ENCODE measurements around the gene IDI2. TPM values are rescaled to one million over a fixed set of nuclear protein-coding genes. Genes with fewer than 3 reads are reported as not detected.
"Not testable (repeated sequence)": the region's sequence is repeated elsewhere in the genome, so short reads cannot be mapped to it uniquely, and the experiment has no call there.

IDI2 gene
- total RNA-seq, 1 donor, result not detected

DNA sequence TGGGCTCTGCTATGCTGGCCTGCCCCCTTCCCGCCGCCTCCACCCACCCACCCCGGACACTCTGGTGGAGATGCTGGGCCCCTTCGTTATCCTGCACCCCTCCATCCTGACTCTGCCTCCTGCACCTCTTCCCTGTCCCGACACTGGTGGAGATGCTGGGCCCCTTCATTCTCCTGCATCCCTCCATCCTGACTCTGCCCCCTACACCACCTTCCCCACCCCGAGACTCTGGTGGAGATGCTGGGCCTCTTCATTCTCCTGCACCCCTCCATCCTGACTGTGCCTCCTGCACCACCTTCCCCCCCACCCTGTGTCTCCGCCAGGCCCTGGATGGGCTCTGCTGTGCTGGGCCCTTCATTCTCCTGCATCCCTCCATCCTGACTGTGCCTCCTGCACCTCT lies 15.0 kb downstream of the IDI2 start:
- no peak overlapping the region for H3K4me3 ChIP-seq (ENCODE audit: low read depth, low read length)
- no peak for DNase-seq (ENCODE audit: low read depth)
- TF ChIP-seq, protein P1, sequence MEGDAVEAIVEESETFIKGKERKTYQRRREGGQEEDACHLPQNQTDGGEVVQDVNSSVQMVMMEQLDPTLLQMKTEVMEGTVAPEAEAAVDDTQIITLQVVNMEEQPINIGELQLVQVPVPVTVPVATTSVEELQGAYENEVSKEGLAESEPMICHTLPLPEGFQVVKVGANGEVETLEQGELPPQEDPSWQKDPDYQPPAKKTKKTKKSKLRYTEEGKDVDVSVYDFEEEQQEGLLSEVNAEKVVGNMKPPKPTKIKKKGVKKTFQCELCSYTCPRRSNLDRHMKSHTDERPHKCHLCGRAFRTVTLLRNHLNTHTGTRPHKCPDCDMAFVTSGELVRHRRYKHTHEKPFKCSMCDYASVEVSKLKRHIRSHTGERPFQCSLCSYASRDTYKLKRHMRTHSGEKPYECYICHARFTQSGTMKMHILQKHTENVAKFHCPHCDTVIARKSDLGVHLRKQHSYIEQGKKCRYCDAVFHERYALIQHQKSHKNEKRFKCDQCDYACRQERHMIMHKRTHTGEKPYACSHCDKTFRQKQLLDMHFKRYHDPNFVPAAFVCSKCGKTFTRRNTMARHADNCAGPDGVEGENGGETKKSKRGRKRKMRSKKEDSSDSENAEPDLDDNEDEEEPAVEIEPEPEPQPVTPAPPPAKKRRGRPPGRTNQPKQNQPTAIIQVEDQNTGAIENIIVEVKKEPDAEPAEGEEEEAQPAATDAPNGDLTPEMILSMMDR (IDR thresholded peaks at IDR 0.05; ENCODE audit: insufficient read depth, low read depth, low read length), result no peak

GRCh38 chr10:1009947-1010346 lies 15.7 kb downstream of the IDI2 start:
- DNase-seq (ENCODE audit: low read depth); H3K4me3 ChIP-seq (ENCODE audit: low read depth, low read length): not testable (repeated sequence)

DNA sequence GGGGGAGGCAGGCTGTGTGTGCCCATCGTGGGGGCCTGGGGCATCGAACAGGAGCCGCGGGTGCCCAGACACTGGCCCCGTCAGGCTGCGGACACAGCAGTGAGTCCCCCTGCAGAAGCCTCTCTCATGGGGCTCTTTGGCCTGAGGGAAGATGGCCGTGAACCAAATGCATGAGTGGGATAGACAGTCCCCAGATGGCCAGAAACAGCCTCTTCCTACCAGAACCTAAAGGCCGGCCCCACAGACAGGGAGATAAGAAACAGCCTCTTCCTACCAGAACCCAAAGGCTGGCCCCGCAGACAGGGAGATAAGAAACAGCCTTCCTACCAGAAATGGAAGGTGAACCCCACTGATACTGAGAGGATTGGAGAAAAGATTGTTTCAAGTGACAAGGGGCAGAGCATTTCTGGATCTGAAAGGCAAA lies 16.6 kb downstream of the IDI2 start:
- no peak overlapping the region for H3K4me3 ChIP-seq (ENCODE audit: low read depth, low read length)
- TF ChIP-seq, protein P1 (IDR thresholded peaks at IDR 0.05; ENCODE audit: insufficient read depth, low read depth, low read length), result no peak
- no peak for DNase-seq (ENCODE audit: low read depth)

DNA sequence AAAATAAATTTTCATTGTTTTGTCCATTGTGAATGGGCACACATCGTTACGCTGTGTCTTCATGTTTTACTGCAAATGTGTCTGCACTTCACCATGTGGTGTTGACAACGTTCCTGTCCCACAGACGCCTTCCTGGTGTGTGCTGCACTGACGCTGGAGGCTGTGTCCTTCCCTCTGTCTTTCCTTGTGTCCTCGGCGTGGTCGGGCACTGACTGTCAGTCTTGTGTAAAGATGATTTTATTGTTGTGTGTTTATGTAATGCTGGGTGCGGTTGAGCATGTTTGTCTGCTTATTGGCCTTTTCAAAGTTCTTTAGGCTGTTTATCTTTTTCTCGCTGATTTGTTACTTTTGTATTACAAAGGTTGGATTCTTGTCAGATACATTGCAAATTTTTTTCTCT lies 18.1 kb downstream of the IDI2 start:
- no peak for DNase-seq (ENCODE audit: low read depth)
- TF ChIP-seq, protein P1 (IDR thresholded peaks at IDR 0.05; ENCODE audit: insufficient read depth, low read depth, low read length), result no peak
- H3K4me3 ChIP-seq (ENCODE audit: low read depth, low read length), result no peak overlapping the region

GRCh38 chr10:1006573-1006972 lies 19.1 kb downstream of the IDI2 start:
- no peak for DNase-seq (ENCODE audit: low read depth)
- no peak overlapping the region for H3K4me3 ChIP-seq (ENCODE audit: low read depth, low read length)
- TF ChIP-seq, protein P1 (IDR thresholded peaks at IDR 0.05; ENCODE audit: insufficient read depth, low read depth, low read length), result no peak

- no peak overlapping the region for H3K4me3 ChIP-seq (ENCODE audit: low read depth, low read length)
- TF ChIP-seq, protein P1 (IDR thresholded peaks at IDR 0.05; ENCODE audit: insufficient read depth, low read depth, low read length), result no peak
- no peak for DNase-seq (ENCODE audit: low read depth)
Measured at GRCh38 chr10:1003884-1004670, 21.6 kb downstream of the IDI2 start.

- TF ChIP-seq, protein P1 (IDR thresholded peaks at IDR 0.05; ENCODE audit: insufficient read depth, low read depth, low read length), result no peak
- no peak for DNase-seq (ENCODE audit: low read depth)
- H3K4me3 ChIP-seq (ENCODE audit: low read depth, low read length), result no peak overlapping the region
Measured at GRCh38 chr10:1002425-1003006, 23.1 kb downstream of the IDI2 start.

Data from fibroblast of villous mesenchyme (primary cell).